HL-60 (cell line): ENCODE results near the gene RAB5IF.

ENCODE experiments used
- CTCF ChIP-seq: IDR thresholded peaks from one replicate; pipeline ENCODE4 v1.5.1; 2011; ENCODE audit warnings: low read length, control low read depth, inconsistent platforms; ENCODE audit not compliant: insufficient read depth
- POLR2AphosphoS5 ChIP-seq: IDR thresholded peaks from 2 replicates; pipeline ENCODE4 v1.6.1; 2012; ENCODE audit warnings: low read depth
- REST ChIP-seq: IDR thresholded peaks from 2 replicates; pipeline ENCODE4 v1.6.1; 2012; ENCODE audit warnings: low read depth; ENCODE audit not compliant: insufficient replicate concordance

- TF ChIP-seq CTCF (no peak), REST (no peak), POLR2AphosphoS5 (no peak)
Measured at GRCh38 chr20:36644706-36645095, 39.1 kb downstream of the RAB5IF start.
